HepG2 (cell line): ENCODE results near the gene IFT52. TPM values are rescaled to one million over a fixed set of nuclear protein-coding genes. Genes with fewer than 3 reads are reported as not detected.

ENCODE experiments used
- BRD4 ChIP-seq: sonication (generic); formaldehyde crosslinking; IDR thresholded peaks from 2 replicates; pipeline ENCODE4 v1.4.0; 2020; ENCODE audit warnings: missing genetic modification reagents
- EZH2 ChIP-seq: conservative IDR thresholded peaks from 2 replicates; pipeline ENCODE4 v1.6.1; 2012; ENCODE audit warnings: mild to moderate bottlenecking, low read depth, low read length, moderate library complexity
- GATAD1 ChIP-seq: IDR thresholded peaks from 2 replicates; pipeline ENCODE4 v1.6.1; 2016; ENCODE audit warnings: missing genetic modification reagents, missing compliant biosample characterization
- GTF3A ChIP-seq: sonication (generic); formaldehyde crosslinking; conservative IDR thresholded peaks from 2 replicates; pipeline ENCODE4 v1.4.0; 2020; ENCODE audit warnings: mild to moderate bottlenecking, missing genetic modification reagents
- KMT2B ChIP-seq: IDR thresholded peaks from 2 replicates; pipeline ENCODE4 v1.6.1; 2016; ENCODE audit warnings: missing genetic modification reagents, missing compliant biosample characterization
- LCORL ChIP-seq, 2 experiments: fragments of 450-650 bp in 1 of 2; sonication (generic) in 1 of 2; formaldehyde crosslinking in 1 of 2; IDR thresholded peaks; 2 replicates each; pipeline versions ENCODE4 v1.5.0 to v1.6.1; 2017 to 2020; ENCODE audit warnings: antibody characterized with exemption in 1 of 2, missing genetic modification reagents in 1 of 2
- SMAD9 ChIP-seq: sonication (generic); formaldehyde crosslinking; IDR thresholded peaks from 2 replicates; pipeline ENCODE4 v1.5.1; 2020; ENCODE audit warnings: mild to moderate bottlenecking, missing genetic modification reagents
- TEAD3 ChIP-seq: optimal IDR thresholded peaks from 2 replicates; pipeline ENCODE3; 2016; ENCODE audit warnings: borderline replicate concordance
- ZNF10 ChIP-seq: sonication (generic); formaldehyde crosslinking; IDR thresholded peaks from 2 replicates; pipeline ENCODE4 v1.4.0; 2020; ENCODE audit warnings: mild to moderate bottlenecking, low read depth, missing genetic modification reagents, borderline replicate concordance
- ZNF503 ChIP-seq: sonication (generic); formaldehyde crosslinking; IDR thresholded peaks from 2 replicates; pipeline ENCODE4 v1.4.0; 2020; ENCODE audit warnings: missing genetic modification reagents
- ZNF556 ChIP-seq: sonication (generic); formaldehyde crosslinking; IDR thresholded peaks from 2 replicates; pipeline ENCODE4 v1.4.0; 2020; ENCODE audit warnings: mild to moderate bottlenecking, missing genetic modification reagents, borderline replicate concordance
- ZNF574 ChIP-seq: sonication (generic); formaldehyde crosslinking; IDR thresholded peaks from 2 replicates; pipeline ENCODE4 v1.4.0; 2020; ENCODE audit warnings: missing genetic modification reagents
- ZNF597 ChIP-seq: sonication (generic); formaldehyde crosslinking; IDR thresholded peaks from 2 replicates; pipeline ENCODE4 v1.5.0; 2020; ENCODE audit warnings: missing genetic modification reagents
- ZNF687 ChIP-seq: sonication (generic); formaldehyde crosslinking; IDR thresholded peaks from 2 replicates; pipeline ENCODE4 v1.5.1; 2020; ENCODE audit warnings: mild to moderate bottlenecking, missing genetic modification reagents, moderate library complexity
- ZNF7 ChIP-seq: IDR thresholded peaks from 2 replicates; pipeline ENCODE4 v1.6.1; 2016; ENCODE audit warnings: missing biosample characterization, missing genetic modification reagents
- ZSCAN21 ChIP-seq: sonication (generic); formaldehyde crosslinking; IDR thresholded peaks from 2 replicates; pipeline ENCODE4 v1.8.0; 2022; ENCODE audit warnings: mild to moderate bottlenecking, missing genetic modification reagents, moderate library complexity, borderline replicate concordance
- polyA plus RNA-seq, 8 experiments: library from polyadenylated mRNA; depleted of rRNA in 3 of 8; stranded (reverse) in 7 of 8; unstranded in 1 of 8; fragments of >200 nt; fragmentation: Illumina TruSeq in 4 of 8; extraction: Trizol in 4 of 8; gene quantifications; 2 replicates each; pipeline versions ENCODE4 v1.2.1 to v1.2.3, GENCODE V29; 2011 to 2016; ENCODE audit warnings: low read depth in 4 of 8, missing spikeins in 1 of 8, mixed read lengths in 1 of 8; ENCODE audit not compliant: insufficient read depth in 1 of 8
- total RNA-seq, 5 experiments: library from RNA; depleted of rRNA; stranded (reverse); fragments of >200 nt; fragmentation: Illumina TruSeq; extraction: Trizol; gene quantifications; 2 replicates each; pipeline ENCODE4 v1.2.3, GENCODE V29; 2016; ENCODE audit warnings: low read depth in 1 of 5

The IFT52 gene
- total and polyA plus RNA-seq, 2 of the 13 experiments (the other 11 are each of a cell fraction or from before 2014, with no cell fraction given) = 48.0 to 64.0 TPM

- peak; percentile 96 for TF ChIP-seq ZNF687 (CRISPR knock-in tag)
- no peak for TF ChIP-seq LCORL (IDR thresholded peaks at IDR 0.05)
- peak; percentile 91 for TF ChIP-seq LCORL (CRISPR knock-in tag; IDR thresholded peaks at IDR 0.05)
- peak; percentile 90 for TF ChIP-seq GATAD1 (CRISPR knock-in tag)
- TF ChIP-seq ZNF10 (CRISPR knock-in tag) = no peak
- TF ChIP-seq TEAD3 (CRISPR knock-in tag) = peak; percentile 19
- peak; percentile 84 for TF ChIP-seq ZNF503
- TF ChIP-seq ZNF7 = no peak
- peak; percentile 95 for TF ChIP-seq KMT2B (CRISPR knock-in tag)
- TF ChIP-seq ZSCAN21 (CRISPR knock-in tag) = peak; percentile 42; the same call in 1 of the 2 replicates
- TF ChIP-seq BRD4 (CRISPR knock-in tag) = no peak; the same call in 1 of the 2 replicates
- TF ChIP-seq ZNF597 (CRISPR knock-in tag) = 0 out of 2 replicates have a peak, but pooled peaks have one; percentile 38
- no peak for TF ChIP-seq EZH2
- no peak; the same call in 1 of the 2 replicates for TF ChIP-seq SMAD9 (CRISPR knock-in tag)
- TF ChIP-seq ZNF574 (CRISPR knock-in tag) = peak; percentile 78
- peak; percentile 87; the same call in 1 of the 2 replicates for TF ChIP-seq ZNF556
- TF ChIP-seq GTF3A (CRISPR knock-in tag) = 0 out of 2 replicates have a peak, but pooled peaks have one; percentile 73
Measured at GRCh38 chr20:43590392-43591303, at the start of gene IFT52 (continued).
